Nephron (organoid): Measurements from ENCODE around the gene COMT.

Experiments
- H3K27ac Mint-ChIP-seq, 3 experiments: 2 replicates each; pipeline ENCODE4 v1.8.0; 2020; ENCODE audit warnings: mixed read lengths in 3 of 3, mild to moderate bottlenecking in 2 of 3, moderate library complexity in 1 of 3
- H3K27me3 Mint-ChIP-seq: 2 replicates; pipeline ENCODE4 v1.8.0; 2021; ENCODE audit warnings: low read depth, mild to moderate bottlenecking, moderate library complexity, mixed read lengths
- H3K36me3 Mint-ChIP-seq: 2 replicates; pipeline ENCODE4 v1.8.0; 2020; ENCODE audit warnings: low read depth, mixed read lengths
- H3K4me1 Mint-ChIP-seq: 2 replicates; pipeline ENCODE4 v1.8.0; 2020; ENCODE audit warnings: mixed read lengths
- H3K4me3 Mint-ChIP-seq, 3 experiments: 2 replicates each; pipeline ENCODE4 v1.8.0; 2020; ENCODE audit warnings: mild to moderate bottlenecking in 3 of 3, mixed read lengths in 3 of 3, moderate library complexity in 2 of 3
- H3K9me3 Mint-ChIP-seq: 2 replicates; pipeline ENCODE4 v1.8.0; 2020; ENCODE audit warnings: mixed read lengths
- TF ChIP-seq, protein P1 (sequence below), 3 experiments: fragments of 200-600 bp; sonication (generic); IDR thresholded peaks; one replicate each; pipeline ENCODE4 v1.5.0; 2021; ENCODE audit warnings: antibody characterized with exemption in 3 of 3; ENCODE audit not compliant: unreplicated experiment in 3 of 3

Gene COMT

DNA sequence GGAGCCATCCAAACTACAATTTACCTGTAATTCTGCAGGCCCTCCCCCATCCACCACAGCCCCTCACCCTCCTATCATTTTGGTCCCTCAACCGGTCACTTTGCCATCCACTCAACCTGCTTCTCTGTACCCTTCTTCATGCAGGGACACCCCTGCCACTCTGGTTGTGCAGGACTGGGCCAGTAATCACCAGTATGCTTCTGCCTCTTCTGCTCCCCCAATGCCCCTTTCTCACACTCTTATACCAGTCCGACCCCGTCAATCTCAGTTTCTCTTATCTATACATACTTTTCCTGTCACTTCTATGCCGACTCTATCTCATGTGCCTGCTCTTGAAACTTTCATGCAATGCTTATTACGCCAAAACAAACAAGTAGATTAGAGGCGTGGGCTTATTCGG is 5.1 kb upstream of the COMT start:
- H3K36me3 Mint-ChIP-seq: peaks cover 37% of the 10 kb centered on the region
- H3K27me3 Mint-ChIP-seq: peaks cover 3% of the 10 kb centered on the region
- H3K9me3 Mint-ChIP-seq: peaks cover 27% of the 10 kb centered on the region
- no peak overlapping the region for H3K27ac Mint-ChIP-seq
- H3K4me3 Mint-ChIP-seq: no peak overlapping the region
- TF ChIP-seq, protein P1, sequence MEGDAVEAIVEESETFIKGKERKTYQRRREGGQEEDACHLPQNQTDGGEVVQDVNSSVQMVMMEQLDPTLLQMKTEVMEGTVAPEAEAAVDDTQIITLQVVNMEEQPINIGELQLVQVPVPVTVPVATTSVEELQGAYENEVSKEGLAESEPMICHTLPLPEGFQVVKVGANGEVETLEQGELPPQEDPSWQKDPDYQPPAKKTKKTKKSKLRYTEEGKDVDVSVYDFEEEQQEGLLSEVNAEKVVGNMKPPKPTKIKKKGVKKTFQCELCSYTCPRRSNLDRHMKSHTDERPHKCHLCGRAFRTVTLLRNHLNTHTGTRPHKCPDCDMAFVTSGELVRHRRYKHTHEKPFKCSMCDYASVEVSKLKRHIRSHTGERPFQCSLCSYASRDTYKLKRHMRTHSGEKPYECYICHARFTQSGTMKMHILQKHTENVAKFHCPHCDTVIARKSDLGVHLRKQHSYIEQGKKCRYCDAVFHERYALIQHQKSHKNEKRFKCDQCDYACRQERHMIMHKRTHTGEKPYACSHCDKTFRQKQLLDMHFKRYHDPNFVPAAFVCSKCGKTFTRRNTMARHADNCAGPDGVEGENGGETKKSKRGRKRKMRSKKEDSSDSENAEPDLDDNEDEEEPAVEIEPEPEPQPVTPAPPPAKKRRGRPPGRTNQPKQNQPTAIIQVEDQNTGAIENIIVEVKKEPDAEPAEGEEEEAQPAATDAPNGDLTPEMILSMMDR (IDR thresholded peaks at IDR 0.05; ENCODE audit: unreplicated experiment in 3 of 3): no peak
- peaks cover 17% of the 10 kb centered on the region for H3K4me1 Mint-ChIP-seq

DNA sequence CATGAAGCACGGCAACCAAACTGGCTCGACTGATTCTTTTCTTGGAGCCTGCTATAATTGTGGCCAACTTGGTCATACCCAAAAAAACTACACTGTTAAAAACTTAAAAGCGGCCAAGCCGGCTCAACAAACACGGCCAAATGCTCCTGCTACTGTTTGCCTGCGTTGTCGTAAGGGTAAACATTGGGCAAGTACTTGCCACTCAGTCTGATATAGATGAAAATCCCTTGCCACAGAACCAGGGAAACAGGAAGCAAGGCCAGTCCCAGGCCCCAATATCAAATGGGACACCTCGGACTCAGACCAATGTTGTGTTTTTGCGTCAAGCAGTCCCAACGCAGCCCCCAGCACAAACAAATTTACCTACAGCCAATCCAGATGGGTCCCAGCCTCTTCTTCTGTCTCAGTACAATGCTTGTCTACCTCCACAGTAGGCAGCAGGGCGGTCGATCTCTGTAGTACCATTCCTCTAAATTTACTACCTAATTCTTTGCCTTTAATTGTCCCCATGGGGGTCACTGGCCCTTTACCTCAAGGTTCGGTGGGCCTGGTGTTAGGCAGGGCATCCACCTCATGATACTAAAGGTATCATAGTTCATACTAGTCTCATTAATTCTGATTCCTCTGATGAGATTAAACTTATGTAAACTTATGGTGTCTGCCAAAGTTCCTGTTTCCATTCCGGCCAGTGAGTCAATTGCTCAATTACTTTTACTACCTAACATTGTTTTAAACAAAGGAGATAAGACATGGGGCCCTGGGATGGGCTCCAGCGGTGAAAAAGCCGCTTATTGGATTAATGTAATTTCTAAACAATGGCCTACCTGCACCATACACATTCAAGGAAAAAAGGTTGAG is 3.7 kb upstream of the COMT start:
- Mint-ChIP-seq H3K36me3 (peaks cover 37% of the 10 kb centered on the region), H3K9me3 (peaks cover 27% of the 10 kb centered on the region), H3K4me3 (peak overlapping the region in 1 of 3 experiments; percentile 46), H3K4me1 (peaks cover 27% of the 10 kb centered on the region), H3K27me3 (peaks cover 3% of the 10 kb centered on the region), H3K27ac (no peak overlapping the region)
- TF ChIP-seq, protein P1 (IDR thresholded peaks at IDR 0.05; ENCODE audit: unreplicated experiment in 3 of 3): no peak

DNA sequence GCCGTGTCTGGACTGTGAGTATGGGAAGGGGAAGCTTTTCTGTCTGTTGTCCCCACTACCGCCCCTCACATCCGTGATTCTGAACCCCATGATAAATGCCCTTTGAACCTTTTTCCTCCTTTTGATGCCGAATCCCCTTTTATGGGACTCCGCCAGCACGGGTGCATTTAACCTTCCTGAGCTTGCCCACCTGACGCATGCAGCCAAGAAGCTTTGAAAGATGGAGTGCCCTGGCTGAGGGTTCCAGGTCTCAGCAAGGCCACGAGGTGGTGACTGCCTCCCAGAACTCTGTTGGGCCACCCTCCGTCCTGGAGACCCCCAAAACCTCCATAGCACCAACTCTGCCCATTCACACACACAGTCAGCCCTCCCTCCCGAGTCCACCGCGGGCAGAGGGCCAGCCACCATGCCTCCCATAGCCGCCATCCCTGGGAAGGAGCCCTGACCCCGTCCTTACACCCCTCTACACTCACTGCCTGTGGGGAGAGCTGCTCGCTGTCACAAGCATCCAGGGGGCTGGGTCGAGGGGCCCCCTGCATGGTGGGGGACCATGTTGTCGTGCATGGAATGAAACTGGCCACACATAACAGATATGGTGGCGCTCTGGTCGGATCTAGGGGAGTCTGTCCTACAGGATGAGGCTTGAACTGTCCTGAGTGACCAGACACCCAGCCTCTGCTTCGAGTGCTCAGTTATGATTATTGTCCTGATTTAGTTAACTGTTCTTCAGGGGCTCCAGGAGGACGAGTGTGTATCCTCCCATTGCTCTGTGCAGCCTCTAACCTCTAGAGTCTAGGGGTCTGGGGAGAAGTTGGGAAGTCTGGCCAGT is 822 bp upstream of the COMT start:
- Mint-ChIP-seq H3K4me3 (peak overlapping the region; percentile 91 to 98 (median 92)), H3K4me1 (peaks cover 44% of the 10 kb centered on the region), H3K9me3 (peaks cover 23% of the 10 kb centered on the region), H3K36me3 (peaks cover 35% of the 10 kb centered on the region), H3K27me3 (peaks cover 3% of the 10 kb centered on the region), H3K27ac (peak overlapping the region; percentile 95 to 100 (median 99))
- TF ChIP-seq, protein P1 (IDR thresholded peaks at IDR 0.05; ENCODE audit: unreplicated experiment in 3 of 3): no peak

DNA sequence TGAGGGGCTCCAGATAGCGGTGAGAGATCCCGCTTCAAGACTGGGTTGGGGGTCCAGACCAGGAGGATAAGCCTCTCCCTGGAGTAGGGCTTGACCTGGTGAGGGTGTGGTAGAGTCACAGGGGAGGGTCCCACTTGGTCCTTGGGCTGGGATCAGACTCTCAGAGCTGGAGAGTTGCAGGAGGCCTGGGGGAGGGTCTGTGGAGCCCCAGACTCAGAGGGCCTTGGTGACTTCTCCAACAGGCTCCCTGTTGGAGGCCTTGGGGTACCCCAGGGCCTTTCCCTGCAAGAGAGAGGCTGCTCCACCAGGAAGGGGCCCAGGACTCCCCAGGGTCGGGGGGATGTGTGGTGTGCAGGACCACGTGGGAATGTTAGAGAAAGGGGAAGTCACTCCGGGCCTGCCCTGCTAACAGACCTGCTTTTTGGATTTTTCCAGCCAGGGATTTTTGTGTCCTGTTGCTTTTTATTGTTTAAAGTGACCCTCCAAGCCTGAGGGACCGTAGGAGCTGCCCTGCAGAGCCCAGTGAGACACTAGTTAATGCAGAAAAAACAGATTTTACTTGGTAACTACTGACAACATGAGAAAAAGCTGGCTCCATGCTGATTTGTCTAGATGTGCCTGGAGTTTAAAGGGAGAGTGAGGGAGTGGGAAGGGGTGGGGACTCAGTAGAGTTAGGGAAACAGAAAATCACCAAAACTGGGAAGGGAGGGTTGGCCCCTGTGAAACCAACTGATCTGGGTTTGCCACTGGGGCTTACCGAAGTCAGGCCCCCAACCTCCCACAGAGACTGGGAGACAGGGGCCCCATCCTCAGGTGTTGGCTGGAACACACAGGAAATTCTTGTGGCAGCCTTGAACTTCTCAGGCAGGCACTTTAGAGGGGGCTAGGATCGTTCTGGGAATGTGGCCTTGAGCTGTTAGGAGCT is 847 bp downstream of the COMT start:
- Mint-ChIP-seq H3K4me3 (peak overlapping the region; percentile 91 to 98 (median 93)), H3K9me3 (peaks cover 6% of the 10 kb centered on the region), H3K4me1 (peaks cover 49% of the 10 kb centered on the region), H3K36me3 (peaks cover 19% of the 10 kb centered on the region), H3K27me3 (no peaks in the 10 kb centered on the region), H3K27ac (peak overlapping the region; percentile 99 to 100 (median 100))
- TF ChIP-seq, protein P1 (IDR thresholded peaks at IDR 0.05; ENCODE audit: unreplicated experiment in 3 of 3): no peak
